Left ventricle myocardium inferior (tissue), 1 donor: ENCODE results near the gene RGS17. TPM values are rescaled to one million over a fixed set of nuclear protein-coding genes. Genes with fewer than 3 reads are reported as not detected.
"Not testable (repeated sequence)": the region's sequence is repeated elsewhere in the genome, so short reads cannot be mapped to it uniquely, and the experiment has no call there.

Experiments
- DNase-seq: peaks from one replicate; pipeline ENCODE4 v3.0.0-alpha.2; 2020
- H3K27ac ChIP-seq: fragments of 200-600 bp; replicated peaks from 2 replicates; pipeline ENCODE4 v1.8.0; 2021
- H3K27me3 ChIP-seq: fragments of 200-600 bp; 2 replicates; pipeline ENCODE4 v1.8.0; 2021; ENCODE audit warnings: low read depth
- H3K36me3 ChIP-seq: fragments of 200-600 bp; 2 replicates; pipeline ENCODE4 v1.8.0; 2021
- H3K4me1 ChIP-seq: fragments of 200-600 bp; 2 replicates; pipeline ENCODE4 v1.8.0; 2021
- H3K4me3 ChIP-seq: fragments of 200-600 bp; 2 replicates; pipeline ENCODE4 v1.8.0; 2021; ENCODE audit warnings: mild to moderate bottlenecking, moderate library complexity
- H3K9me3 ChIP-seq: fragments of 200-600 bp; replicated peaks from 2 replicates; pipeline ENCODE4 v1.8.0; 2021
- intact Hi-C: fragments of 100-400 bp; cut with micrococcal nuclease; formaldehyde crosslinking; loops from one replicate; pipeline ENCODE4 v1.11.0; 2022
- total RNA-seq: library from RNA; stranded (reverse); fragmentation: NEBNext Ultra II Directional; extraction: Animal tissue kit (Norgen Biotek cat#: 25700); gene quantifications from one replicate; pipeline ENCODE4 v1.2.1, GENCODE V29; 2021
- TF ChIP-seq, protein P1 (sequence below): fragments of 200-600 bp; IDR thresholded peaks from 2 replicates; pipeline ENCODE4 v1.8.0; 2021; ENCODE audit warnings: antibody characterized with exemption, mild to moderate bottlenecking, borderline replicate concordance
- donor health status: DM: no; HTN: yes; CAD: no; lungs with severe emphysema.

RGS17 gene
- total RNA-seq, 1 donor from 2014 or later: 0.16 TPM

DNA sequence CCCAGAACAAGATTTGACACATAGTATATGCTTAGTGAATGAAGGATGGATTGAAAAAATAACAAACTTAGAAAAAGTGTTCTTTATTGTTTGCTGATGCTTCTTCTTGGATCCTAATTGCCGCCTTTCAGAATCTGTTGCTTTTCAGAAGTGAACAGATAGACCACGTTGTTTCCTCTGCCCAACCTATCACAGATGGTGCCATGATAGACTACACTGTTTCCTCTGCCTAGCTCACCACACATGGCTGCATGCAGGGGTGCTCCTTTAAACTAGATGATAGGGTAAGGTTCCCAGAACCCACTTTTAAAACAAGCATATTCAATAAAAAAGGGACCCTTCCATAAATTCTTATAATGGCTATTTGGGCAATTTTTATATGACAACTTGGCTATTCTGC is 4.6 kb upstream of the RGS17 start:
- no peak for DNase-seq
- H3K9me3 ChIP-seq: no peaks in the 10 kb centered on the region
- H3K27me3 ChIP-seq: peaks cover 2% of the 10 kb centered on the region
- peaks cover 9% of the 10 kb centered on the region for H3K4me1 ChIP-seq
- no peak overlapping the region for H3K4me3 ChIP-seq
- TF ChIP-seq, protein P1, sequence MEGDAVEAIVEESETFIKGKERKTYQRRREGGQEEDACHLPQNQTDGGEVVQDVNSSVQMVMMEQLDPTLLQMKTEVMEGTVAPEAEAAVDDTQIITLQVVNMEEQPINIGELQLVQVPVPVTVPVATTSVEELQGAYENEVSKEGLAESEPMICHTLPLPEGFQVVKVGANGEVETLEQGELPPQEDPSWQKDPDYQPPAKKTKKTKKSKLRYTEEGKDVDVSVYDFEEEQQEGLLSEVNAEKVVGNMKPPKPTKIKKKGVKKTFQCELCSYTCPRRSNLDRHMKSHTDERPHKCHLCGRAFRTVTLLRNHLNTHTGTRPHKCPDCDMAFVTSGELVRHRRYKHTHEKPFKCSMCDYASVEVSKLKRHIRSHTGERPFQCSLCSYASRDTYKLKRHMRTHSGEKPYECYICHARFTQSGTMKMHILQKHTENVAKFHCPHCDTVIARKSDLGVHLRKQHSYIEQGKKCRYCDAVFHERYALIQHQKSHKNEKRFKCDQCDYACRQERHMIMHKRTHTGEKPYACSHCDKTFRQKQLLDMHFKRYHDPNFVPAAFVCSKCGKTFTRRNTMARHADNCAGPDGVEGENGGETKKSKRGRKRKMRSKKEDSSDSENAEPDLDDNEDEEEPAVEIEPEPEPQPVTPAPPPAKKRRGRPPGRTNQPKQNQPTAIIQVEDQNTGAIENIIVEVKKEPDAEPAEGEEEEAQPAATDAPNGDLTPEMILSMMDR: no peak
- no peak overlapping the region for H3K27ac ChIP-seq
- H3K36me3 ChIP-seq: no peaks in the 10 kb centered on the region
- intact Hi-C loops: no loop called here

DNA sequence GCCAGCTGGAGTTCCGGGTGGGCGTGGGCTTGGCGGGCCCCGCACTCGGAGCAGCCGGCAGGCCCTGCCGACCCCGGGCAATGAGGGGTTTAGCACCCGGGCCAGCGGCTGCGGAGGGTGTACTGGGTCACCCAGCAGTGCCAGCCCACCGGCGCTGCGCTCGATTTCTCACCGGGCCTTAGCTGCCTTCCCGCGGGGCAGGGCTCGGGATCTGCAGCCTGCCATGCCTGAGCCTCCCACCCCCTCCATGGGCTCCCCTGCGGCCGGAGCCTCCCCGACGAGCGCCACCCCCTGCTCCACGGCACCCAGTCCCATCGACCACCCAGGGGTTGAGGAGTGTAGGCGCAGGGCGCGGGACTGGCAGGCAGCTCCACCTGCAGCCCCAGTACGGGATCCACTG is 2.6 kb upstream of the RGS17 start:
- H3K4me1 ChIP-seq: peaks cover 23% of the 10 kb centered on the region
- DNase-seq, intact Hi-C loops, H3K9me3 ChIP-seq, H3K36me3 ChIP-seq, H3K27ac ChIP-seq, H3K4me3 ChIP-seq: not testable (repeated sequence)
- peaks cover 22% of the 10 kb centered on the region for H3K27me3 ChIP-seq

DNA sequence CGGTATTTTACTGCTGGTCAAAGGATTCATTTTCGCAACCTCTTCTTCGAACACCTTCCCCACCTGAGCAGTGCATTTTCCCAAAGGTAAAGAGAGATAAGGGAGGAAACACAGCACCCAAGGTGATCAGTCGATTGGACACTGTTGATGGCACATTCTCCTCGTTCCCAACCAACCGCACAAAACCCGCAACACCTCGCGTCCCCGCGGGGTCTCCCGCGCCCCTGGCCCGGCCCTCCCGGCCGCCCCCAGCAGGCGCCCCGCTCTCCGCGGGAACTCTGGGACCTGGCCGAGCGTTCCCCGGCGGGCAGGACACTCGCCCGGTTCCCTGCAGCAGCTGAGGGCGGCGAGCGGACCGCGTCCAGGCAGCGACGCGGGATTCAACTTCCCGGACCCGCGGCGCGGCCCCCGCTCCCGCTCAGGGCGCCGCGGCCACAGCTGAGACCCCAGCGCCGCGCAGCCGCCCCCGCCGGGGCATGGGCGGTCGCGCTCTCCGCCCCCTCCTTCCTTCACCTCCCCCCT is 506 bp downstream of the RGS17 start:
- H3K9me3 ChIP-seq: no peaks in the 10 kb centered on the region
- peaks cover 23% of the 10 kb centered on the region for H3K4me1 ChIP-seq
- TF ChIP-seq, protein P1: no peak
- no peak overlapping the region for H3K27ac ChIP-seq
- intact Hi-C loops: no loop called here
- peak overlapping the region; percentile 75 for H3K4me3 ChIP-seq
- no peaks in the 10 kb centered on the region for H3K36me3 ChIP-seq
- peaks cover 52% of the 10 kb centered on the region for H3K27me3 ChIP-seq
- no peak for DNase-seq

DNA sequence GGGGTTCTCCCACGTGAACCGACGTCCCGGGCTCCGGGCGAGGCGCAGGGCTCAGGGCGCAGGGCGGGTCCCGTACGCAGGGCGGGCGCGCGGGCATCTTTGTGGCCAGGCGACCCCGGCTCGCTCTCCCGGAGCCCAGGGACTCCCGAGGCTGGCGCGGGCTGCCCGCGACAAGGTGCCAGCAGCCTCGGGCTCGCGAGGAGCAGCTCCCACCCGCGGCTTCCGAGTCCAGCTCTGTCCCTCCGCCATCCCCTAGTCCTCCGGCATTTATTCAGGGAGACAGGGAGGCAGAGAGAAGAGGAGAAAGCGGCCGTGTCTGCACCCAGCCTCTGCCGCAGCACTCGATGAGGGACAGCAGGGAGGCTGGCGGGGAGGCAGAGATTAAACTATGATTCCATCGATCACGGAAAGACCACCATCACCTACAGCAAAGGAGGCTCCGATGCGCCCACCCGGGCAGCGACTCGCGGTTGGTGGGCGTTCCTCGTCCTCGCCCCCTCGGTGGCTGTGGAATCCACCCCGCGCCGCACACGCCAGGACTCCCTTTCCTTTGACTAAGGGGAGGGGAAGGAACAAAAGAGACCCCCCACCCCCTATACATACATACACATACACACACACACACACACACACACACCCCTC is 1.1 kb downstream of the RGS17 start:
- Histone ChIP-seq H3K9me3 (no peaks in the 10 kb centered on the region), H3K4me3 (peak overlapping the region; percentile 75), H3K27ac (no peak overlapping the region), H3K36me3 (no peaks in the 10 kb centered on the region), H3K27me3 (peaks cover 56% of the 10 kb centered on the region), H3K4me1 (peaks cover 23% of the 10 kb centered on the region)
- DNase-seq: no peak
- intact Hi-C loops: no loop called here
- TF ChIP-seq, protein P1: no peak

DNA sequence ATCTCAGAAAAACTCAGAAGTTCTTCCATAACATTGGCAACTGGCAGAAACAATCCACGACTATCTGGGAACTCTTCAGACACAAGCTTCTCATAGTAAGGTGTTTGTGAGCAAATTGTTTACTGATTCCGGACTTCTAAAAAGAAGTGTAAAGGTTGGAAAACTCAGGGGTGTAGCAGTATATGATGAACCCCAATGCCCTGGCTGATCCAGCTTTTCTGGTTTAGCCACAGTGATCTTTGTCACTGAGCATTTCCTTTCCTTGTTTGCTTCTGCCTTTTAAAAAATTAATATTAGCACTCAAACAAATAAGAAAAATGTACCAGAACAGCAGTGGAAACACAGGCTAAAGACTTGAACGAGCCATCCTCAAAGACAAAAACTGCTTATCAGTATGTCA is 4.9 kb downstream of the RGS17 start:
- Histone ChIP-seq H3K4me1 (peaks cover 18% of the 10 kb centered on the region), H3K27me3 (peaks cover 56% of the 10 kb centered on the region), H3K9me3 (no peaks in the 10 kb centered on the region), H3K27ac (no peak overlapping the region), H3K4me3 (no peak overlapping the region), H3K36me3 (no peaks in the 10 kb centered on the region)
- no peak for DNase-seq
- intact Hi-C loops: no loop called here
- TF ChIP-seq, protein P1: no peak

DNA sequence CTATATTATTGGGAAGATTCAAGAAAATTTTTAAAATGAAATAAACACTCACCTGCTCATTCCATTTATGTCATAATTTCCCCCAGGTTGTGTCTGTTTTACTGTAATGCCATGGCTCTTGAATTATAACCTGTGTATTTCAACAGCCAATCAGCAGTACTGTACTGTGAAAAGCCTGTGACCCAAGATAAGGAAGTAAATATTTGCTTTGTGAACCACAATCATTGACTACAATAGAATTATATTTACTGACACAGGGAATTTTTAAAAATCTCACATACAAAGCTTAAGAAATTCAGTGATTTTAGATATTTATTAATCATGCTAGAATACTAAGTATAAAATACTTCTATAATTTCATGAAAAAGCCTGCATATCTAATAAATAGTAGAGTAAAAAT is 6.0 kb downstream of the RGS17 start:
- DNase-seq: no peak
- H3K27me3 ChIP-seq: peaks cover 47% of the 10 kb centered on the region
- H3K9me3 ChIP-seq: no peaks in the 10 kb centered on the region
- TF ChIP-seq, protein P1: no peak
- peaks cover 8% of the 10 kb centered on the region for H3K4me1 ChIP-seq
- no peaks in the 10 kb centered on the region for H3K36me3 ChIP-seq
- H3K27ac ChIP-seq: no peak overlapping the region
- no peak overlapping the region for H3K4me3 ChIP-seq
- intact Hi-C loops: no loop called here
